NB4 (cell line): ENCODE data around the gene LIMK2.

ENCODE experiments used
- DNase-seq: peaks from one replicate; pipeline ENCODE4 v3.0.0; 2010; ENCODE audit warnings: low read depth
- H3K4me3 ChIP-seq: one replicate; pipeline ENCODE4 v1.5.1; 2011; ENCODE audit warnings: mild to moderate bottlenecking, low read depth, low read length, moderate library complexity
- CTCF ChIP-seq: IDR thresholded peaks from one replicate; pipeline ENCODE4 v1.5.1; 2012; ENCODE audit warnings: low read depth, low read length
- MAX ChIP-seq: IDR thresholded peaks from 2 replicates; pipeline ENCODE4 v1.6.1; 2011; ENCODE audit warnings: low read depth, low read length
- MYC ChIP-seq: IDR thresholded peaks from 2 replicates; pipeline ENCODE4 v1.6.1; 2011; ENCODE audit warnings: low read depth, low read length
- POLR2A ChIP-seq: IDR thresholded peaks from 2 replicates; pipeline ENCODE4 v1.6.1; 2011; ENCODE audit warnings: mild to moderate bottlenecking; ENCODE audit not compliant: insufficient read length; ENCODE audit errors: extremely low read depth

Gene LIMK2

GRCh38 chr22:31262312-31263133, 50.4 kb downstream of the LIMK2 start:
- no peak for DNase-seq
- no peak for TF ChIP-seq CTCF
- TF ChIP-seq MYC, result no peak
- TF ChIP-seq POLR2A, result no peak
- TF ChIP-seq MAX, result no peak
- no peak overlapping the region for H3K4me3 ChIP-seq

- no peak for TF ChIP-seq MAX
- no peak for TF ChIP-seq POLR2A
- no peak for TF ChIP-seq MYC
- no peak for TF ChIP-seq CTCF
- H3K4me3 ChIP-seq, result no peak overlapping the region
- DNase-seq, result no peak
Observed at GRCh38 chr22:31263896-31264640, 52.0 kb downstream of the LIMK2 start.

- H3K4me3 ChIP-seq, result no peak overlapping the region
- TF ChIP-seq CTCF (no peak), MAX (no peak), POLR2A (no peak), MYC (no peak)
- DNase-seq, result no peak
Observed at GRCh38 chr22:31268281-31268680, 56.2 kb downstream of the LIMK2 start.

- DNase-seq, result no peak
- TF ChIP-seq MAX (no peak), POLR2A (no peak), MYC (no peak), CTCF (no peak)
- H3K4me3 ChIP-seq, result no peak overlapping the region
Observed at GRCh38 chr22:31269892-31270579, 57.9 kb downstream of the LIMK2 start.

GRCh38 chr22:31271026-31271425, 58.9 kb downstream of the LIMK2 start:
- H3K4me3 ChIP-seq, result no peak overlapping the region
- DNase-seq, result no peak
- no peak for TF ChIP-seq POLR2A
- no peak for TF ChIP-seq MAX
- no peak for TF ChIP-seq CTCF
- no peak for TF ChIP-seq MYC
